Cerebellar nuclear complex (tissue), 1 donor: ENCODE data around the gene DPPA5.
"Not testable (repeated sequence)": the region's sequence is repeated elsewhere in the genome, so short reads cannot be mapped to it uniquely, and the experiment has no call there.

ENCODE experiments used
- DNase-seq, 2 experiments: peaks; one replicate each; lab custom pipeline; 2025; lab: John Stamatoyannopoulos, UW

DPPA5 gene

DNA sequence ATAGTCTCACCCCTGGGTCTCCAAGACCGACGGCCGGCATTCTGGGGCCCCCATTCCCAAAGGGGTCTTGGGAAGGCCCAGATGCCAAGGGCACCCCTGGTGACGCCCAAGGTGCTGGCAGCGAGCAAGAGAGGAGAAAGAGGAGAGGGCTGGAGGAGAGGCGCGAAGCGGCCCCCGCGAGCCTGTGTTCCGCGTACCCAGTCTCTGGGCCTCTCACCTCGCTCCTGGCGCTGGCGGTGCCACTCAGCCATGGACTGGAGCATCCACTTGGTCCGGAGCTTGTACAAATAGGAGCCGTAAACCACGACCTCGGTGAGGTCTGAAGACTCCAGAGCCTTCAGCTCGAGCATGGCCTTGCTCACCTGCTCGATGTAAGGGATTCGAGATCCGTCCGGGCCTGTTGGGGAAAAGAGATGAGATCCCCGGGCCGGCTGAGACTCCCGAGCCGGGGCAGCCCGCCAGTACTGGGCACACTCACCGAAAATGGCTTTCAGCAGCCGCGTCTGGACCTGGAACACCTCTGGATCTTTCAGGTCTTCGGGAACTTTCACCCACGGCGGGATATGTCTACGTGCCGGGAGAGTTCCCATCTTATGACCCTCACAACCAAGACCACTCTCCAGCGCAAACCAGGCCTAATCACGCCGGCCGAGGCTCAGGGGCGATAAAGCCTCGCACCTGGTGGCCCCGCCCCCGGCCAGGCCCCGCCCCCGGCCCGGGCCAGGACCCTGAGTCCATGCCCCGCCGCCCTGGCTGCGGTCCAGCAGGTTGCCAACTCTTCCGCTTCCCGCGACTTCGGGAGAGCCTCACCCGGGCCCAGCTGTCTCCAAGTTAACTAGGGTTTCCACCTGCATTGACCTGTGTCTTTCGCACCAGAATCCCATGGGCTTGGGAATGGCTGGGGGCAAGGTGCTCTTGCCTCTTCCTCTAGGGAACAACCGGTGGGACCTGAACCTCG is at the start of gene DPPA5:
Gene DPPA5 (minus strand): TSS at position 641 of the 958 bp plus-strand sequence. CDS start 51 bp downstream, at position 590.
- no peak for DNase-seq

- DNase-seq = no peak
Measured at GRCh38 chr6:73400656-73401055, 46.6 kb upstream of the DPPA5 start.

GRCh38 chr6:73395875-73396274 is 41.8 kb upstream of the DPPA5 start:
- no peak for DNase-seq

DNA sequence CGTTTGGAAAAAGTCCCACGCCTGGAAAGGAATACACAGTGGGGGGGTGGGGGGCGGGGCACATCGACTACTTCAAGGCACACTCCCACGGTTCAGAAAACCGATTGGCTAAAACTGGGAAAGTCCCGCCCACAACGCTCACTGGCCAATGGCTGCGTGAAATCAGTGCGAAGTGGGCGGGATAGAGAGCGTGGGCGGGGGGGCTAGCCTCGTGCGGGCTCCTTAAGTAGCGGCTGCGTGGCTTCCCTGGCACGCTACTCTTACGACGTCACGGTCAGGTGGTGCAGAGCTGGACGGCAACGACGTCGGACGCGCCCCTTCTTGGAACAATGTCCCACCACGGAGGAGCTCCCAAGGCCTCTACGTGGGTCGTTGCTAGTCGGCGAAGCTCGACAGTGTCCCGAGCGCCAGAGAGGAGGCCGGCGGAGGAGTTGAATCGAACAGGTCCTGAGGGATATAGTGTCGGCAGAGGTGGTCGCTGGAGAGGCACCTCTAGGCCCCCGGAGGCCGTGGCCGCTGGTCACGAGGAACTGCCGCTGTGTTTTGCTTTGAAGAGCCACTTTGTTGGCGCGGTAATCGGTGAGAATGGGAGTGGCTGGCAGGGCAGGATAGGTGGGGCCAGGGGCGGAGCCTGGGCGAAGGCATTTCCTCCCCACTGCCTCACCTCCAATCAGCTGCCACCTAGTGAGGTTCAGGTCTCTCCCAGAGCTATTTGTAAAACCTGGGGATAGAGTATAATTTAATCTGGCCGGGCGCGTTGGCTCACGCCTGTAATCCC is 40.7 kb upstream of the DPPA5 start, which contains the start of gene DDX43:
Gene DDX43 (plus strand): TSS at position 252 of the 778 bp plus-strand sequence. CDS start 78 bp downstream, at position 330.
- DNase-seq = no peak

- DNase-seq = no peak
Measured at GRCh38 chr6:73393278-73393677, 39.2 kb upstream of the DPPA5 start.

DNA sequence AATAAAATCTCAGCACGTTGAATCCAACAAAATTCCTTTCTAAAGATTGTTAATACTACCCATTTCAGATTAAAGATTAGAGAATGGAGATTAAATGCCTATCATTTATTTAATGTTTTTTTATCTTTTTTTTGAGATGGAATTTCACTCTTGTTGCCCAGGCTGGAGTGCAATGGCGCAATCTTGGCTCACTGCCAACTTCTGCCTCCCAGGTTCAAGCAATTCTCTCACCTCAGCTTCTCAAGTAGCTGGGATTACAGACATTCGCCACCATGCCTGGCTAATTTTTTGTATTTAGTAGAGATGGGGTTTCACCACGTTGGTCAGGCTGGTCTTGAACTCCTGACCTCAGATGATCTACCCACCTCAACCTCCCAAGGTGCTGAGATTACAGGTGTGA is 38.1 kb upstream of the DPPA5 start:
- not testable (repeated sequence) for DNase-seq

- DNase-seq = no peak
Measured at GRCh38 chr6:73391675-73392074, 37.6 kb upstream of the DPPA5 start.

DNA sequence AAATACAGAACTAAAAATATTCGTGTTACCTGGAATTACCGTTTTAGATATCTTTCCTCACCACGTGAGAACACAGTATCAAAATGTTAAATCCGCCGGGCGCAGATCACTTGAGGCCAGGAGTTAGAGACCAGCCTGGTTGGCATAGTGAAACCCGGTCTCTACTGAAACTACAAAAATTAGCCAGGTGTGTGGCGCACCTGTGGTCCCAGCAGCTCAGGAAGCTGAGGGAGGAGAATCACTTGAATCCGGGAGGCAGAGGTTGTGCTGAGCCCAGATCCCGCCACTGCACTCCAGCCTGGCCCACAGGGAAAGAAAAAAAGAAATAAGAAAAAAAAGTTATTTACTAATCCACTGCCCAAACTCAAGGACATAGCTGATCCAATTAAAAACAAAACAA is 35.8 kb upstream of the DPPA5 start:
- DNase-seq = no peak

GRCh38 chr6:73388800-73389512 is 34.9 kb upstream of the DPPA5 start:
- peak in 1 of 2 experiments; percentile 55 for DNase-seq

DNA sequence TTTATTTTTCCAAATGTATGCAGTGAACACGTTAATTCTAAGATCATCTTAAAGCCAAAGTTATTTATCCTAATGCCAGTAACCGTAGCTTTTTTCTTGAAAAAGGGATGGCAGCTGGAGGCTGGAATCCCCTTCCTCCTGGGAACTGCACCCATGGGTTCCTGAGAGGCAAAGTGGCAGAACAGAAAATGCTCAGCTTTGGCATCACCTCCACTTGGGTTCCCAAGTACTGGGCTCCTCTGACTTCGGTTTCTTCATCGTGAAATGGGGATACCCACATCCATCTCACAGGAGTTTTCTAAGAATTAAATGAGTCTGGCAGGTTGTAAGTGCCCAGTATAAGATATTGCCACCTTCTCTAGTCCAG is 34.3 kb upstream of the DPPA5 start:
- DNase-seq = no peak

DNA sequence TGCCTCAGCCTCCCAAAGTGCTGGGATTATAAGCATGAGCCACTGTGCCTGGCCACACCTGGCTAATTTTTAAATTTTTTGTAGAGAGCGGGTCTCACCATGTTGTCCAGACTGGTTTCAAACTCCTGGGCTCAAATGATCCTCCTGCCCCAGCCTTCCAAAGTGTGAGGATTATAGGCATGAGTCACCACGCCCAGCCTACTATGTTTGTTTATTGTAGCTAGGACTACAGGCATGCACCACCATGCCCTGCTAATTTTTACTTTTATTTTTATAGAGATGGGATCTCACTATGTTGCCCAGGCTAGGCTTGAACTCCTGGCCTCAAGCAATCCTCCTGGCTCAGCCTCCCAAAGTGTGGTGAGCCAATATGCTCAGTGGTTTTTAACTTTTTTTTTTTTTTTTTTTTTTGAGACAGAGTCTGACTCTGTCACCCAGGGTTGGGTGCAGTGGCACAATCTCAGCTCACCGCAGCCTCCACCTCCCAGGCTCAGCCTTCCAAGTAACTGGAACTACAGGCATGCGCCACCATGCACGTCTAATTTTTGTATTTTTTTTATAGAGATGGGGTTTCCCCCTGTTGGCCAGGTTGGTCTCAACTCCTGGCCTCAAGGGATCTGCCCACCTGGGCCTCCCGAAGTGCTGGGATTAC is 28.5 kb upstream of the DPPA5 start:
- no peak for DNase-seq

DNA sequence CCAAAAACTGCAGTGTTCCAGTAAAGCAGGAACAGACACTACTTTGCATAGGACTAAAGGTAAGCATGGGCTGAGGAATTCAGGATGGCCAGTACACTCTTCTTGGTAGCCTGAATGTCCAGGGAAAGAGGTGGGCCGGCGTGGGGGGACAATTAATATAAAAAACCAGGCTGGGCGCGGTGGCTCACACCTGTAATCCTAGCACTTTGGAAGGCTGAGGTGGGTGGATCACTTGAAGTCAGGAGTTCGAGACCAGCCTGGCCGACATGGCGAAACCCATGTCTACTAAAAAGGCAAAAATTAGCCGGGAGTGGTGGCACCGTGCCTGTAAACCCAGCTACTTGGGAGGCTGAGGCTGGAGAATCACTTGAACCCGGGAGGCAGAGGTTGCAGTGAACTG is 27.5 kb upstream of the DPPA5 start:
- not testable (repeated sequence) for DNase-seq

DNA sequence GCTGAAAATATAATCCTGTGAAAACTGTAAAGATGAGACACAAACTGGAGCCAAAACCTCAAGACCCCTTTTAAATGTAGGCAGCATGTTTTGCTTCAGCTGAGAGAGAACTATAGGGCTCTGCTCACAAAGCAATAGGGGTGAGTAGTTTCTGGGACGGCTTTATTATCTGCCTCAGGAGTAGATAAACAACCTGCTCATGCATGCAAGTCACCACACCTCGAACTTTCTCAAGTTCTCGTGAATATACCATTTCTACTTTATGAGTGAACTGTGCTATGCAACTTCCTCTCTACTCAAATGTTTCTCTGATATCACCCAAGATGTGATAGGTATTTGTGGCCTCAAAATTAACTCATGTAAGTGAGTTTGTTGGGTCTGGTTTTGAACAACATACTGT is 23.1 kb upstream of the DPPA5 start:
- no peak for DNase-seq

DNA sequence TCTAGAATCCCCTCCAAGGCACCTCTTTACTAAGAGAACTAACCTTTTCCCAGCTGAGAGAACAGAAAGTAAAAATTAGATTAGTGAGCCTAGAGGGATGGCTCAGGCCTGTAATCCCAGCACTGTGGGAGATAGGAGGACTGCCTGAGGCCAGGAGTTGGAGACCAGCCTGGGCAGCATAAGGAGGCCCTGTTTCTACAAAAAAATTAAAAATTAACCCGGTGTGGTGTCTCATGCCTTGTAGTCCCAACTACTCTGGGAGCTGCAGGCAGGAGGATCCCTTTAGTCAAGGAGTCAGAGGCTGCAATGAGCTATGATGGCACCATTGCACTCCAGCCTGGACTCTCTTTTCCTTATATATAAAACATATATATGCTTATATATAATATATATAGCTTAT is 21.1 kb upstream of the DPPA5 start:
- peak in 1 of 2 experiments; percentile 32 for DNase-seq

DNA sequence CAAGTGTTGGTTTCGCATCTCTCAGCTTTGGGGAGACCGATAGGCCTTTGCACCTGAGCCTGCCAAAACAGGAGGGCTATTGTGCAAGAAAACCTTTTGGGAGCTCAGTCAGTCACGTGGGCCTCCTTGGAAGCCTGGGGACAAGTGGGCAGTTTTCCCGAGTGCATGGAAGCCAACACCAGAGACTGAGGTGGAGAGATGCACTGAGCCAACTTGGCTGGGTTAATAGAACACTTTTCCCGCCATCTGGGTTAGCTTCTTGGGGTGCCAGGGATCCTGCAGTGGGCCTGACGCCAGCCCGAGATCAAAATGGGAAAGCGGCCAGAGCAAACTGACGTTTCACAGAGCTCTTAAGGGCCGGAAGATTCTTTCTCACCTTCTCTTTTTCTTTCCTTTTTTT is 18.4 kb upstream of the DPPA5 start:
- peak; percentile 85 to 97 for DNase-seq

GRCh38 chr6:73371984-73372383 is 17.9 kb upstream of the DPPA5 start:
- no peak for DNase-seq

- DNase-seq = no peak
Measured at GRCh38 chr6:73369563-73369962, 15.5 kb upstream of the DPPA5 start, which contains the start of gene OOEP. Gene OOEP, minus strand, starts transcription at chr6:73369897. Its CDS starts 105 bp downstream, at chr6:73369792.

- no peak for DNase-seq
Measured at GRCh38 chr6:73369157-73369556, 15.1 kb upstream of the DPPA5 start.

- DNase-seq = no peak
Measured at GRCh38 chr6:73368675-73369074, 14.6 kb upstream of the DPPA5 start.

DNA sequence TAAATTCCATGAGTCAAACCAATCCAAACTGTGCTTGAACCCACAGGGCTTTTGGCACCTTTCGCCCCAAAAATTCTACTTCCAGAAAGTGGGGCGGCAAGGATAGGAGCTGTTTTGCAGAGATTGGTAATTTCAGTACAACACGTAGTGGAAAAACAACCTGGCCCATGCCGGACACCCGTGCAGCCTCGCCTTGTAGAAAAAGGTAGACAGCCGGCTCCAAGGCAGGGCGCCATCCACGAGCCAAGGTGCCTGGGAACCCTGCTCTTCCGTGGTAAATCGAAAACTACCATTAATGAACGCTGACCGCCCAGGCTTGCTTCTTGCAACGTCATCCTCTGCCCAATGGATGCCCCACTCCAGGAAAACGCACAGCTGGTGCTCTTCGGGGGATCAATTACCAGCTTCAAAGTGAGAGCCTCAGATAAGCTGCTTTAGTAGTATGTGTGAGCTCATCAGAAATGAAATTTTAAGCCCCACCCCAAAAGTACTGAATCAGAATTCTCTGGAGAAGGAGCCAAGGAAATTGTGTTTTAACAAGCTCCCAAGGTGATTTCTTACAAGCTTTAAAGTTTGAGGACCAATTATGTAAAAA is 13.8 kb upstream of the DPPA5 start:
- peak in 1 of 2 experiments; percentile 29 for DNase-seq

DNA sequence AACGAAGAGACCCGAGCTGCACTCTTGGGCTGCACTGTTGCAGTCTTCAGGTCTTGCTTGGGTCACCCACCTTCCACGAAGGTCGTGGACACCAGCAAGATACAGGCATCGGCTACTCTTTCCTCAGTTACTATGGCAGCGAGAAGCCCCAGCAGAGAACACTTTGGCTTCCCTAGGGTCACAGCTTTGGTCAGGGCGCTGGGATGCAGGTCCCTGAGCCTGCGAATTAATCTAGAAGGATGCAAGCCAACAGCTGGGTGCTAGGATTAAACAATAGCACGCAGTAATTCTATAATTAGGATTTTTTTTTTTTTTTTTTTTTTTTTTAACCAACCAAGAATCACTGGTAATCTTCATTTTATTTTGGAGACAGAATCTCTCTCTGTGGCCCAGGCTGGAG is 10.5 kb upstream of the DPPA5 start:
- DNase-seq = no peak
